ENCODE measurements around the gene TJAP1. TPM values are rescaled to one million over a fixed set of nuclear protein-coding genes. Genes with fewer than 3 reads are reported as not detected.

The TJAP1 gene
- polyA plus RNA-seq, 1 donor, result 41.3 TPM

DNA sequence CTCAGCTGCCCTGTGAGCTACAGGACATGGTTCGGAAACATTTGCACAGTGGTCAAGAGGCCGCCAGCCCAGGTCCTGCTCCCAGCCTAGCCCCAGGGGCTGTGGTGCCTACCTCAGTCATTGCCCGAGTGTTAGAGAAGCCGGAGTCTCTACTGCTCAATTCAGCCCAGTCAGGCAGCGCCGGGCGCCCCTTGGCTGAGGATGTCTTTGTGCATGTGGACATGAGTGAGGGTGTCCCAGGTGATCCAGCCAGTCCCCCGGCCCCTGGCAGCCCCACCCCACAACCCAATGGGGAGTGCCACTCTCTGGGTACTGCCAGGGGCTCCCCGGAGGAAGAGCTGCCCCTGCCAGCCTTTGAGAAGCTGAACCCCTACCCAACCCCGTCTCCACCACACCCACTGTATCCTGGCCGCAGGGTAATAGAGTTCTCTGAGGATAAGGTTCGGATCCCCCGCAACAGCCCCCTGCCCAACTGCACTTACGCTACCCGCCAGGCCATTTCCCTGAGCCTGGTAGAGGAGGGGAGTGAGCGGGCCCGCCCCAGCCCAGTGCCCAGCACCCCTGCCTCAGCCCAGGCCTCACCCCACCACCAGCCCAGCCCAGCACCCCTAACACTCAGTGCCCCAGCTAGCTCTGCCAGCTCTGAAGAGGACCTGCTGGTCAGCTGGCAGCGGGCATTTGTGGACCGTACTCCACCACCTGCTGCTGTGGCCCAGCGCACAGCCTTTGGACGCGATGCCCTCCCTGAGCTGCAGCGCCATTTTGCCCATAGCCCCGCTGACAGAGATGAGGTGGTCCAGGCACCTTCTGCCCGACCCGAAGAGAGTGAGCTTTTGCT, 27.6 kb downstream of the TJAP1 start:
- DNase-seq, result no peak

GRCh38 chr6:43505718-43506117, 28.3 kb downstream of the TJAP1 start:
- no peak for DNase-seq

DNA sequence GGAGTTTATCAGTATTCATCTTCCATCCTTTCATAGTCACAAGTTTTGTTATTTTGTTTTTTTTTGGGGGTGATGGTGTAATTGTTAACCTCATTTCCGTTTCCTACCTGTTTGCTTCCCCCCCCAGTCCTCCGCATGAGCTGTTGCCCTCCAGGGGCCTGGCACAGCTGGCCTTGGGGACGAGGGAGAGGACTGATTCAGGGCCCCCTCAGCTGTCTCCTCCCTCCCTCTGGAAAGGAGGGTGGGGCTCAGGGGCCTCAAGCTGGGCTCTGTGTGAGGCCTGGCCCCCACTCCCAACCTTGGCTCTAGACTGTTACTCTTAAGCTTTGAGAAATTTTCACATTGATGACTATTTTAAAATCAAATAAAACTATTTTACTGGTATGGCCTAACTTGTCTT, 28.8 kb downstream of the TJAP1 start:
- DNase-seq, result no peak

DNA sequence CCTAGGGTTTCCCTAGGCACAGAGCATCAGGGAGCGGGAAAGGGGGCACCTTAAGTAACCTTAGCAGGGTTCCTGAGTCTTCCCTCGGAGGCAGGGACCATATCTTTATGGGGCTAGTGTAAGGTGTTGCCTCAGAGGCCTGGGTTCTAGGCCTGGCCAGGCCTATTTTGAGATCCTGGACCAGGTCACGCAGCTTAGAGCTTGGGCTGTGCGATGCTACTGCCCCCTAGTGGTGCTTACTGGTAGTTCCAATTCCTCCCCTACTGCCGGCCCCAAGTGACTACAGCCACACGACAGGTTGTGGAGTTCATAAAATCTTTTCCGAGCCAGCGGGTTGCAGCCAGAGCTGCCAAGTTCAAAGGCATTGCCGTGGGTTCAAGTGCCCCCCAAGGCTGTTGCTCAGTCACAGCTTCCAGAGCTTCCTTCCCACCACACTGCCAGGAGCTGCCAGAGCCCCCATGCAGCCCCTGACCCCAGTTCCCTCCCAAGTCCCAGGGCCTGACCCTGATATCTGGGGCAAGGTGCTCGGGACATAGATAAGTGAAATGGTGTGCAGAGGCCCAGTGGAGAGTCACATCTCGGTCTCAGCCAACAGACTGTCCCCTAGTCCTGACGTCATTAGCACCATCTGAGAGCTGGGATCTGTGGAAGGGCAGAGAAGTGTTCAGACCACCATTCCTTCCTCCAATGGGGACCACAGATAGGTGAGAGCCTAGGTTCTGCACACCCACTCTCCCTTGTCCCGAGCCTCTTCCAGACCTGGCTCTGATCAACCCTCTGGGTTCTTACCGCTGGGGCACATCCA, 29.5 kb downstream of the TJAP1 start:
- DNase-seq, result peak; percentile 85

DNA sequence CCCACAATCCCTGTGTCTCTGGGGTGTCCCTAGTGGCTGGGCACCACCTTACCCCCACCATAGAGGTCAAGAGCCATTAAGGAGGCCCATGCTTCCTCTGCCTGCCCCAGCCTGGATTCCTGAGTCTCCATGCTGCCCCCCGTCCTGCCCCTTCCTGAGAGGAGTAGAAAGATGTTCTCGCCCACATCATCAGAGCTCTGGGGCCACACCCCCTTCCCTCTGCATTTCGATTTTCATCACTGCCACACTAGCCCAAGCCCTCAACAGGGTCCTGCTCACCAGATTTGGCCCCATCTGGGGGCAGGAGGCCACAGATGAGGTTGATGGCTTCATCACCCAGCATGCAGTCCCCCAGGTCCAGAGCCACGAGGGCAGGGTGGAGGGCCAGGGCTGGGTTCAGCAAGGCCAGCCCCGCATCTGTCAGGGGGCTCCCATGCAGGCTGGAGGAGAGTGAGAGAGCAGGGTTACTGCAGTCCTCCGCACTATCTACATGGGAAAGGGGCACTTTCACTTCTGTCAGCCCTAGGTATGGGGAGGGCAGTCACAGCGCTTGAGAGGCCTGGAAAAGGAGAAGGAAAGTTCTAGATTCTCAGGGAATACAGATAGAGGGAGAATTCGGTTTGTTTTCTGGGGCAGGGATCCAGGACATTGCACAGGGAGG, 31.2 kb downstream of the TJAP1 start:
- DNase-seq, result no peak

DNA sequence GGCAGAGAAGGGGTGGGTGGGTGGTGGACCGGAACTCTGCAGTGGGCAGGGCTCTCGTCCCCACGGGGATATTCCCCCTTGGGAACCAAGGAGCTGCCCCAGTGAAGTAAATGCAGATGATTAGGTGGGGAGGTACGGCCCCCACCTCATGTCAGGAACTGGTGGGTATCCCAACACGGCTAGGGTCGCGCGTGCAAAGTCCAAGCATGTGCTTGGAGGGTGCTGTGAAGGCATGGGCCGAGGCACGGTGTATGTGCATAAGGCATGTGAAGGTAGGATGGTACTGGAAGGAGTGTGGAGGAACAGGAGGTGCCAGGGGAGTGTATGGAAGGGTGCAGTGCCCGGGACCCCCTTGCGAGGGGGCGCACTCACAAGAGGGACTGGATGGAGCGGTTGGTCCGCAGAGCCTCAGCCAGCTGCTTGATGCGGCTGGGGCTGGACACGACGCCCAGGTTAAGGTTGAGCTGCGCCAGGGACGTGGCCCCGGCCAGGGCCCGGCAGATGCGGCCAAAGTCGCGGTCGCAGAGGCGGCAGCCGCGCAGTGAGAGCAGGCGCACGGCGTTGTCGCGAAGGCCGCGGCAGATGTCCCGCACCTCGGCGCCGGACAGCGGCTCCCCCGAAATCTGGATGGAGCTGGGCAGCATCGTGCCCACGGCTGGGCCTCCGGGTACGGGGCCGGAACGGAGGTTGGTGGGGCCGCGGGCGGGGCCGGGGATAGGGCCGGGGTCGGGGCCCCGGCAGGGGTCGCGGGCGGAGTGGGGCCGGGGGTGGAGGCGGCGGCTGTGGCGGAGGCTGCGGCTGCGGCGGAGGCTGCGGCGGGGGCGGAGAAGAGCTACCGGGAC, 32.0 kb downstream of the TJAP1 start:
- no peak for DNase-seq

DNA sequence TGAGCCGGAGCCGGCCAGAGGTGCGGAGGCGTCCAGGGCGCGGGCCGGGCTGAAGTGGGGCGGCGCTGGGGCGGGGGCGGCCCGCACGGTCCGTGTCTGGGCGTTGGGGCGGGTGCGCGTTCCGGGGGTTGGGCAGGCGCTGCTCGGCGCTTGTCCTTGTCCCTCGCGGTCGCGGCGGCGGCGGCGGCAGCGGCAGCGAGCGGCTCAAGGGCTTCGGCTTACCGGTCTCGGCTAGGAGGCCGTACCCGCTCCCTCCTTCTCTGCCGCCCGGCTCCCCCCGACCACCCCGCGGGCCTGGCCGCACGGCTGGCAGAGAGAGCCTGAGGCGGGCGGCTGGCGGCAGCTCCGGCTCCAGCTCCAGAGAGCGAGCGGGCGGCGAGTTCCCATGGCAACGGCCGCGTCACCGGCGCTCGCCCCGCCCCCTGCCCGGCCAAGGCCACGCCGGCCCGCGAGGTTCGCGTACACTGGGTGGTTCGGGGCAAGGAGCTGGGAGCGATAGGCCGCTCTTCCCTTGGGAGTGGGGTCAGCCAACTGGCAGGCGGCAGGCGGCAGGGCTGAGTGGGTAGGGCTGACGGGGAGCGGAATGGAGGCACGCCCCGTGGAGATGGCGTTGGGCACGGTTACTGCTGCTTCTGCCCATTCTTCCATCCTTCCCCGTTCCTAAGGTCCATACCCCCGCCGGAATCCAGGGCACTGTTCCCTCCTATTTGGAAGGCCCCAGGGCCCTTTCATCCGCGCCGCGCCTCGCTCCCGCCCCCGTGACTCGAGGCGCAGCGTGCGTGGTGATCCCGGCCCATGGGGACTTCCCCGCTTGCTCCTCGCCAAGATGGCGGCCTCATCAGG, 32.8 kb downstream of the TJAP1 start, which contains the start of gene LRRC73:
LRRC73 (minus strand) TSS at position 363 of the 843 bp plus-strand sequence. CDS start 561 bp downstream, outside the sequence.
- peak; percentile 71 for DNase-seq

- no peak for DNase-seq
These were observed 33.4 kb downstream of the TJAP1 start for GRCh38 chr6:43510827-43511163.

- DNase-seq, result no peak
These were observed 34.5 kb downstream of the TJAP1 start for GRCh38 chr6:43511824-43512415.

- no peak for DNase-seq
These were observed 38.4 kb downstream of the TJAP1 start for GRCh38 chr6:43515808-43516207.

DNA sequence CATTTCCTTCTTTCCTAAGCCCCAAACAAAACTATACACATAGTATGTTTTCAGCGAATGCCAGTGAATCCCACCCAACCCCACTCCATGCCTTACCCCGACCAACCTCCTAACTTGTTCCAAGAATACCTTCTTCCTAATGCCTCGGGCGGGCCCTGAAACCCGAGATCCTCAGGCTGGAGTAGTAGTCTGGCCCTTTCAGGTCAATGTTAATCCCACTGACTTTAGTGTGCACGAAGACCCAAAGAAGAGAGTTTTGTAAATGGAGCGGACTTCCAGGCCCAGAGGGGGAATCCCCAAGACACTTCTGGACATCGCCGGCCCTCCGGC, 39.0 kb downstream of the TJAP1 start:
- no peak for DNase-seq

- DNase-seq, result peak; percentile 99
These were observed 39.5 kb downstream of the TJAP1 start, which contains the start of the genes POLR1C and YIPF3 for GRCh38 chr6:43516697-43517504. POLR1C (plus strand) TSS chr6:43517089; CDS start chr6:43517110, 21 bp downstream. YIPF3 (minus strand) TSS chr6:43516926; CDS start chr6:43516807, 119 bp downstream.

DNA sequence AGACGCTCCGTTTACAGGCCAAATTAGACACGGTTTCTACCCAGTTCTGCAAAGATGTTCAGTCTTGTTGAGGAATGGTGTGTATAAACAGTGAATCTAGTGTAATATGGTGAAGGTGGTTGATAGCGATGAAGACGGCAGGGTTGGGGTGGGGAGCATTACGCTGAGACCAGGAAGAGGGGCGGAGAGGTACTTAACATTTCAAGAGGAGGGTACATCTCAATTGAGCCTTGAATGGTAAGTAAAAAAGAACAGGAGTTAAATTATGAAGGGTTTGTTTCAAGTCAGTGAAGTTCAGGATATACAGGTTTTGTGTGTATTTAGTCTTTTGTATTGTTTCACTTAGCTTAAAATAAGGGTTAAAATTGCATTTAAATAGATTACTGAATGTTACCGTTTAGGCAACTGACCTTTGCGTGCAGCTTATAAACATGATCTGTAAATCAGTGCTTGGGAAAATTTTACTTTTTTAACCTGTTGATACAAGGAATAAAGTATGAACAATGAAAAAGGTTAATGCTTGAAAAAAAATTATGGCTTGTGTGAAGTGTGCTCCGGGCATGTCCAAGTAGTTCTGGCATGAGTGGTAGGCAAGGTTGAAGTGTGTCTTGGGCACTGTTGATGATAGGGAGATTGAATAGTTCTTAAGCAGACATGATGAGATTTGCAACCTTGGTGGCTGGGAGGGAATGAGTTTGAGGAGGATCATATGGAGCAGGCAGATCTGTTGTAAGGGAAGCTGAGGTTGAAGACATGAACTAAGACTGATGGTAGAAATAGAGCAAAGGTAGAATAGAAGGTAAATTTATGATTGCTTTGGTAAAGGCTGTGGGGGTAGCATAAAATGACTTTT, 40.4 kb downstream of the TJAP1 start:
- no peak for DNase-seq

DNA sequence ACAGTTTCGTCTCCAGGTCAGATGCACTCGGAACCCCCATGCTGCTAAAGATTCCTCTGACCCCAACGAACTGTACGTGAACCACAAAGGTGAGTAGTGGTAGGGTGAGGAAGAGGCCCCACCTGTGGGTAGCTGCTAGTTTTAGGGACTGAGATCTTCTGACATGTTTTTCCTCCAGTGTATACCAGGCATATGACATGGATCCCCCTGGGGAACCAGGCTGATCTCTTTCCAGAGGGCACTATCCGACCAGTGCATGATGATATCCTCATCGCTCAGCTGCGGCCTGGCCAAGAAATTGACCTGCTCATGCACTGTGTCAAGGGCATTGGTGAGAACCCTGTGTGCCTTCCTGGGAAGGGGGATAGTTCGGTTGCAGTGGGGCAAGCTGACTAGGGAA, 42.7 kb downstream of the TJAP1 start:
- no peak for DNase-seq

DNA sequence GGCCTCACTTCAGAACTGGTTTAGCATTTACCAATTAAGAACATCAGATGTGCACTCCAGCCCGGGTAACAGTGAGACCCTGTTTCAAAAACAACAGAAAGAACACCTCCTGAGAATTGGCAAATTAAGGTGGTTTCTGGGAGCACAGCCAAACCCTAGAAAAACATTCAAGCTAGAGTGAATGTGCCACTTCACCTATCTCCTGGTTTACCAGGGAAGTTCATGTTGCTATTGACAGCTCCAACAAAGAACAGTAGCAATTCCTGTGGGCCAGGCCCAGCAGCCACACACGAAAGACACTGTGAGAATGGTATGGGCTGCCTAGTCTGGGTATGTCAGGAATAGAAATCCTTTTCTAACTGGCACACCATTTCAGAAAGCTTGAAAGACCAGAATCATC, 44.5 kb downstream of the TJAP1 start:
- no peak for DNase-seq

GRCh38 chr6:43522547-43523261, 45.3 kb downstream of the TJAP1 start:
- no peak for DNase-seq

DNA sequence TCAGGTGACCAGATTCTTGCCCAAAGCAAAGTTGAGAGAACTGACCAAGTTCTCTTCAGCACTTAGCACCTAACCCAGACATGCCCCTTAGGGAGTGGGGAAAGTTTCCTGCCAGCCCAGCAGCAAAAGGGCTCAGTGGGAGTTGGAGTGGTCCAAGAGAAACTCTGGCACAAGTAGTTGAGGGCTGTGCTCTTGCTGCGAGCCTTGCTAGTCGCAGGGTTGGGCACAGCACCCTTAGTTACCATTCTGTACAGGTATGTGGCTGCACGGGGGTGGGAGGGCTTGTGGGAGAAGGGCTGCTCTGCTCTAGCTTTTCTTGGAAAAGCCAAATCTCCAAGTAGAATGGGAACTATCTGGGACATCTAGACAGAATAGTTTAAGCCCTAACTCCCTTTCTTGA, 45.9 kb downstream of the TJAP1 start:
- no peak for DNase-seq

GRCh38 chr6:43524483-43524961, 47.2 kb downstream of the TJAP1 start:
- DNase-seq, result no peak

Measured in left kidney (tissue), 2 donors.